H9 (cell line): ENCODE data around the gene LYST. TPM values are rescaled to one million over a fixed set of nuclear protein-coding genes. Genes with fewer than 3 reads are reported as not detected.

Source experiments
- DNase-seq: peaks from one replicate; pipeline ENCODE4 v3.0.0-alpha.2; 2017
- H2AFZ ChIP-seq: one replicate; pipeline ENCODE4 v1.6.1; 2013; ENCODE audit warnings: mild to moderate bottlenecking, low read length, control low read depth, moderate library complexity
- H2AK5ac ChIP-seq: 2 replicates; pipeline ENCODE4 v1.6.1; 2013; ENCODE audit warnings: low read length, control low read depth, mixed read lengths; ENCODE audit not compliant: insufficient read length
- H2BK120ac ChIP-seq: one replicate; pipeline ENCODE4 v1.6.1; 2013; ENCODE audit warnings: low read depth, mild to moderate bottlenecking, low read length, control low read depth, inconsistent platforms; ENCODE audit not compliant: poor library complexity, severe bottlenecking
- H2BK12ac ChIP-seq: 2 replicates; pipeline ENCODE4 v1.6.1; 2013; ENCODE audit warnings: low read length, control low read depth, mixed read lengths, low read depth; ENCODE audit not compliant: insufficient read length
- H2BK15ac ChIP-seq: 2 replicates; pipeline ENCODE4 v1.6.1; 2013; ENCODE audit warnings: low read depth, low read length, control low read depth
- H2BK20ac ChIP-seq: one replicate; pipeline ENCODE4 v1.6.1; 2013; ENCODE audit warnings: low read depth, mild to moderate bottlenecking, low read length, control low read depth, inconsistent platforms; ENCODE audit not compliant: poor library complexity, severe bottlenecking
- H2BK5ac ChIP-seq: 2 replicates; pipeline ENCODE4 v1.6.1; 2013; ENCODE audit warnings: low read length, control low read depth, mixed read lengths; ENCODE audit not compliant: insufficient read length
- H3K14ac ChIP-seq: 2 replicates; pipeline ENCODE4 v1.6.1; 2013; ENCODE audit warnings: low read length, control low read depth; ENCODE audit not compliant: insufficient read depth
- H3K18ac ChIP-seq: 2 replicates; pipeline ENCODE4 v1.6.1; 2013; ENCODE audit warnings: low read depth, mild to moderate bottlenecking, mixed read lengths, low read length, control low read depth; ENCODE audit not compliant: insufficient read length
- H3K23ac ChIP-seq: 2 replicates; pipeline ENCODE4 v1.6.1; 2013; ENCODE audit warnings: low read length, control low read depth, mixed read lengths, low read depth; ENCODE audit not compliant: insufficient read length
- H3K23me2 ChIP-seq: 2 replicates; pipeline ENCODE4 v1.6.1; 2013; ENCODE audit warnings: low read depth, mild to moderate bottlenecking, mixed read lengths, low read length, control low read depth; ENCODE audit not compliant: insufficient read length, poor library complexity, severe bottlenecking
- H3K27ac ChIP-seq: 2 replicates; pipeline ENCODE4 v1.5.1; 2013; ENCODE audit warnings: low read length, control low read depth, mixed read lengths, low read depth; ENCODE audit not compliant: insufficient read length
- H3K27me3 ChIP-seq: 2 replicates; pipeline ENCODE4 v1.6.1; 2013; ENCODE audit warnings: low read length, control low read depth, inconsistent platforms; ENCODE audit not compliant: insufficient read depth
- H3K4ac ChIP-seq: 2 replicates; pipeline ENCODE4 v1.6.1; 2013; ENCODE audit warnings: low read depth, mild to moderate bottlenecking, control low read depth, inconsistent platforms, low read length, moderate library complexity
- H3K4me1 ChIP-seq: 2 replicates; pipeline ENCODE4 v1.6.1; 2013; ENCODE audit warnings: low read length, control low read depth, inconsistent platforms; ENCODE audit not compliant: insufficient read depth
- H3K4me2 ChIP-seq: 2 replicates; pipeline ENCODE4 v1.6.1; 2013; ENCODE audit warnings: low read length, control low read depth, mixed read lengths; ENCODE audit not compliant: insufficient read length, insufficient read depth
- H3K56ac ChIP-seq: 2 replicates; pipeline ENCODE4 v1.6.1; 2013; ENCODE audit warnings: low read depth, mild to moderate bottlenecking, mixed read lengths, low read length, control low read depth; ENCODE audit not compliant: insufficient read length
- H3K79me1 ChIP-seq: 2 replicates; pipeline ENCODE4 v1.6.1; 2013; ENCODE audit warnings: low read depth, mild to moderate bottlenecking, moderate library complexity, low read length, control low read depth, inconsistent platforms; ENCODE audit not compliant: insufficient read depth, poor library complexity, severe bottlenecking
- H3K79me2 ChIP-seq: 2 replicates; pipeline ENCODE4 v1.6.1; 2013; ENCODE audit warnings: low read length, control low read depth, inconsistent platforms; ENCODE audit not compliant: insufficient read depth
- H3K9ac ChIP-seq: 2 replicates; pipeline ENCODE4 v1.6.1; 2013; ENCODE audit warnings: low read length, control low read depth, mixed read lengths; ENCODE audit not compliant: insufficient read length; ENCODE audit errors: extremely low read depth
- H3K9me3 ChIP-seq: one replicate; pipeline ENCODE4 v1.6.1; 2013; ENCODE audit warnings: low read depth, low read length, inconsistent platforms; ENCODE audit not compliant: control insufficient read depth
- H3T11ph ChIP-seq: one replicate; pipeline ENCODE4 v1.6.1; 2013; ENCODE audit warnings: mild to moderate bottlenecking, low read length, control low read depth, inconsistent platforms
- H4K20me1 ChIP-seq: one replicate; pipeline ENCODE4 v1.6.1; 2013; ENCODE audit not compliant: control insufficient read depth, insufficient read length, insufficient read depth
- H4K5ac ChIP-seq: 2 replicates; pipeline ENCODE4 v1.6.1; 2013; ENCODE audit warnings: low read depth, mild to moderate bottlenecking, mixed read lengths, low read length, control low read depth; ENCODE audit not compliant: insufficient read length
- H4K8ac ChIP-seq: replicated peaks from 2 replicates; pipeline ENCODE4 v1.6.1; 2013; ENCODE audit warnings: low read length, control low read depth, mixed read lengths, low read depth; ENCODE audit not compliant: insufficient read length
- H4K91ac ChIP-seq: 2 replicates; pipeline ENCODE4 v1.6.1; 2013; ENCODE audit warnings: low read depth, mild to moderate bottlenecking, moderate library complexity, mixed read lengths, low read length, control low read depth; ENCODE audit not compliant: insufficient read length
- H3K27ac Mint-ChIP-seq, 3 experiments: 2 replicates in 2 of 3; 3 replicates in 1 of 3; pipeline ENCODE4 v1.8.0; 2020 to 2021; ENCODE audit warnings: mixed read lengths in 3 of 3, mild to moderate bottlenecking in 1 of 3, moderate library complexity in 1 of 3
- H3K27me3 Mint-ChIP-seq: 2 replicates; pipeline ENCODE4 v1.8.0; 2021; ENCODE audit warnings: low read depth, mild to moderate bottlenecking, moderate library complexity, mixed read lengths
- H3K36me3 Mint-ChIP-seq, 3 experiments: 2 replicates in 2 of 3; 3 replicates in 1 of 3; pipeline ENCODE4 v1.8.0; 2020 to 2021; ENCODE audit warnings: low read depth in 3 of 3, mixed read lengths in 3 of 3; ENCODE audit not compliant: insufficient read depth in 1 of 3
- H3K4me1 Mint-ChIP-seq, 2 experiments: 2 replicates each; pipeline ENCODE4 v1.8.0; 2020; ENCODE audit warnings: mixed read lengths in 2 of 2
- H3K4me3 Mint-ChIP-seq, 2 experiments: 2 replicates in 1 of 2; 3 replicates in 1 of 2; pipeline ENCODE4 v1.8.0; 2020 to 2021; ENCODE audit warnings: mild to moderate bottlenecking in 2 of 2, mixed read lengths in 2 of 2, moderate library complexity in 1 of 2
- H3K9me3 Mint-ChIP-seq, 2 experiments: 2 replicates in 1 of 2; 3 replicates in 1 of 2; pipeline ENCODE4 v1.8.0; 2020; ENCODE audit warnings: mild to moderate bottlenecking in 2 of 2, mixed read lengths in 2 of 2, moderate library complexity in 1 of 2
- WGBS: extraction: QIAGEN DNeasy Blood & Tissue Kit; methylation state at CpG from one replicate; pipeline ENCODE4 v1.1.7; 2013; ENCODE audit warnings: missing lambda C conversion rate, low lambda C conversion rate, mixed read lengths; ENCODE audit not compliant: insufficient read length; ENCODE audit errors: extremely low coverage; 5-methylcytosine and 5-hydroxymethylcytosine counted together
- total RNA-seq: library from RNA; stranded (reverse); gene quantifications from 2 replicates; pipeline ENCODE4 v1.2.1, GENCODE V29; 2021
- TF ChIP-seq, protein P1 (sequence below): fragments of 200-600 bp; sonication (generic); conservative IDR thresholded peaks from 3 replicates; pipeline ENCODE4 v1.8.0; 2021; ENCODE audit warnings: antibody characterized with exemption, mild to moderate bottlenecking

Gene LYST
- total RNA-seq, 1 experiment from 2014 or later: 0.13 TPM

DNA sequence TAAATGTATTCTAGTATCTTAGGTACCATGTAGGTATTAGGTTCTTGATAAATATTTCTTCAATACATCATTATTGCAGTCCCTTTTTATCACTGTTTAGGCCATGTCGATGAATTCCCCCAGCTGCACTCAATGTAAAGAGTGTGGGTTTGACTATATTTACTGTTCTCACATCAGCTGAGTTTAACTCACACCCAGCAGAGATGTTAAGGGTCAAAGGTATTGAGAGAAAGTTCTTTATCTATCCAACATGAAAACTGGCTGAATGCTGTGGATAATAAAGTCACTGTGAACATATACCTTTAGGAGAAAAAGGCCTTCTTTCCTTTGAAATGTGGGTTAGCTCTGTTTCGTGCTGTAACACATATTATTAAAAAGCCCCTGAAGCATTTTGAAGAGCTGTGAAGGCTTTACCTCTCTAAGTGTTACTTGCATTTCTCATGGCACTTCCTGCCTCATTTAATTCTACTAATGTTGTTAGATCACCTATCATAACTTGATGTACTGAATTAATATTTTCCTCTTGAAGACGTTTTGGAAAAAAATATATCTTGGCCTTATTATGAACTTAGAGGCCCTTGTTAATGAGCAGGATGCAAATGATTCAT is 19.1 kb upstream of the LYST start:
- no peaks in the 10 kb centered on the region for H3K79me1 ChIP-seq
- H2BK12ac ChIP-seq: no peak overlapping the region
- no peak overlapping the region for H2AFZ ChIP-seq
- Mint-ChIP-seq H3K27ac (no peak overlapping the region), H3K4me1 (no peaks in the 10 kb centered on the region), H3K27me3 (peaks cover 2% of the 10 kb centered on the region), H3K9me3 (no peaks in the 10 kb centered on the region), H3K36me3 (no peaks in the 10 kb centered on the region), H3K4me3 (no peak overlapping the region)
- no peak overlapping the region for H2AK5ac ChIP-seq
- DNase-seq: no peak
- no peak overlapping the region for H3K23ac ChIP-seq
- no peak overlapping the region for H2BK120ac ChIP-seq
- H2BK5ac ChIP-seq: no peak overlapping the region
- no peak overlapping the region for H4K5ac ChIP-seq
- no peak overlapping the region for H3K9ac ChIP-seq
- H3K4me1 ChIP-seq: no peaks in the 10 kb centered on the region
- no peaks in the 10 kb centered on the region for H4K20me1 ChIP-seq
- H4K8ac ChIP-seq: no peak overlapping the region
- H3K9me3 ChIP-seq: no peaks in the 10 kb centered on the region
- H3K79me2 ChIP-seq: no peaks in the 10 kb centered on the region
- H3K23me2 ChIP-seq: no peaks in the 10 kb centered on the region
- TF ChIP-seq, protein P1, sequence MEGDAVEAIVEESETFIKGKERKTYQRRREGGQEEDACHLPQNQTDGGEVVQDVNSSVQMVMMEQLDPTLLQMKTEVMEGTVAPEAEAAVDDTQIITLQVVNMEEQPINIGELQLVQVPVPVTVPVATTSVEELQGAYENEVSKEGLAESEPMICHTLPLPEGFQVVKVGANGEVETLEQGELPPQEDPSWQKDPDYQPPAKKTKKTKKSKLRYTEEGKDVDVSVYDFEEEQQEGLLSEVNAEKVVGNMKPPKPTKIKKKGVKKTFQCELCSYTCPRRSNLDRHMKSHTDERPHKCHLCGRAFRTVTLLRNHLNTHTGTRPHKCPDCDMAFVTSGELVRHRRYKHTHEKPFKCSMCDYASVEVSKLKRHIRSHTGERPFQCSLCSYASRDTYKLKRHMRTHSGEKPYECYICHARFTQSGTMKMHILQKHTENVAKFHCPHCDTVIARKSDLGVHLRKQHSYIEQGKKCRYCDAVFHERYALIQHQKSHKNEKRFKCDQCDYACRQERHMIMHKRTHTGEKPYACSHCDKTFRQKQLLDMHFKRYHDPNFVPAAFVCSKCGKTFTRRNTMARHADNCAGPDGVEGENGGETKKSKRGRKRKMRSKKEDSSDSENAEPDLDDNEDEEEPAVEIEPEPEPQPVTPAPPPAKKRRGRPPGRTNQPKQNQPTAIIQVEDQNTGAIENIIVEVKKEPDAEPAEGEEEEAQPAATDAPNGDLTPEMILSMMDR: no peak
- no peak overlapping the region for H4K91ac ChIP-seq
- no peak overlapping the region for H3T11ph ChIP-seq
- H3K18ac ChIP-seq: no peak overlapping the region
- H3K27me3 ChIP-seq: no peaks in the 10 kb centered on the region
- WGBS: no CpG with 5 or more reads among the region's 3 CpGs
- no peak overlapping the region for H3K56ac ChIP-seq
- no peak overlapping the region for H2BK15ac ChIP-seq
- H3K4ac ChIP-seq: no peak overlapping the region
- no peak overlapping the region for H3K14ac ChIP-seq
- no peak overlapping the region for H3K27ac ChIP-seq
- H3K4me2 ChIP-seq: no peak overlapping the region
- no peak overlapping the region for H2BK20ac ChIP-seq
